HEK293 (cell line): ENCODE results near the gene UCK1.
A peak's percentile ranks its signal among the peaks of the same experiment; 100 is the strongest.

Experiments
- CTCF ChIA-PET: fragments of 350-600 bp; formaldehyde crosslinking; extraction: SDS; loops from one replicate; lab custom pipeline; 2021; ENCODE audit warnings: antibody characterized with exemption; lab: Yijun Ruan, JAX
- POLR2A ChIA-PET: fragments of 300-600 bp; formaldehyde crosslinking; extraction: SDS; loops from one replicate; lab custom pipeline; 2020; ENCODE audit warnings: antibody characterized with exemption, inconsistent platforms; lab: Yijun Ruan, JAX
- H3K27ac ChIP-seq: fragments of 200-500 bp; sonication (Bioruptor generic); 2 replicates; pipeline ENCODE4 v1.5.1; 2014; ENCODE audit warnings: low read depth, low read length, control low read depth, inconsistent platforms; ENCODE audit errors: extremely low read depth
- H3K36me3 ChIP-seq, 2 experiments: fragments of 200-500 bp in 1 of 2; sonication (Bioruptor generic) in 1 of 2; 1 replicate in 1 of 2; 2 replicates in 1 of 2; pipeline ENCODE4 v1.5.1; 2014 to 2017; ENCODE audit warnings: inconsistent platforms in 2 of 2, low read length in 2 of 2; ENCODE audit not compliant: control insufficient read depth in 2 of 2, insufficient read depth in 1 of 2
- H3K4me1 ChIP-seq: fragments of 200-500 bp; sonication (Bioruptor generic); 2 replicates; pipeline ENCODE4 v1.5.1; 2014; ENCODE audit warnings: mild to moderate bottlenecking, low read length, inconsistent platforms; ENCODE audit not compliant: control insufficient read depth, insufficient read depth
- H3K4me3 ChIP-seq: 2 replicates; pipeline ENCODE4 v1.5.1; 2011; ENCODE audit warnings: low read depth, mild to moderate bottlenecking, control low read depth, low read length, moderate library complexity
- H3K9me3 ChIP-seq: fragments of 200-500 bp; sonication (Bioruptor generic); 2 replicates; pipeline ENCODE4 v1.5.1; 2014; ENCODE audit warnings: low read depth, low read length, inconsistent platforms; ENCODE audit not compliant: control insufficient read depth, insufficient read depth
- HOXC10 ChIP-seq: sonication (generic); formaldehyde crosslinking; IDR thresholded peaks from 2 replicates; pipeline ENCODE4 v1.8.1; 2023; ENCODE audit warnings: mild to moderate bottlenecking, missing genetic modification reagents
- KLF8 ChIP-seq: fragments of 450-650 bp; formaldehyde crosslinking; IDR thresholded peaks from 2 replicates; pipeline ENCODE4 v1.5.1; 2016; ENCODE audit warnings: missing biosample characterization, missing genetic modification characterization
- MEIS1 ChIP-seq: sonication (generic); formaldehyde crosslinking; IDR thresholded peaks from 2 replicates; pipeline ENCODE4 v1.8.1; 2022; ENCODE audit warnings: missing genetic modification reagents, mild to moderate bottlenecking, borderline replicate concordance
- PATZ1 ChIP-seq: fragments of 450-650 bp; formaldehyde crosslinking; IDR thresholded peaks from 2 replicates; pipeline ENCODE4 v1.5.1; 2016; ENCODE audit warnings: missing biosample characterization, missing genetic modification characterization
- REPIN1 ChIP-seq: fragments of 450-650 bp; formaldehyde crosslinking; IDR thresholded peaks from 2 replicates; pipeline ENCODE4 v1.5.1; 2017; ENCODE audit warnings: missing biosample characterization, missing genetic modification characterization, low read depth
- SP7 ChIP-seq: fragments of 450-650 bp; formaldehyde crosslinking; IDR thresholded peaks from 2 replicates; pipeline ENCODE4 v1.5.1; 2016; ENCODE audit warnings: missing biosample characterization, missing genetic modification characterization
- ZBTB20 ChIP-seq: fragments of 450-650 bp; formaldehyde crosslinking; IDR thresholded peaks from 2 replicates; pipeline ENCODE4 v1.5.1; 2016; ENCODE audit warnings: missing biosample characterization, missing genetic modification characterization
- ZFHX2 ChIP-seq: fragments of 450-650 bp; formaldehyde crosslinking; conservative IDR thresholded peaks from 2 replicates; pipeline ENCODE4 v1.5.1; 2016; ENCODE audit warnings: missing biosample characterization, missing genetic modification characterization
- ZIC2 ChIP-seq: fragments of 450-650 bp; formaldehyde crosslinking; IDR thresholded peaks from 2 replicates; pipeline ENCODE4 v1.5.1; 2016; ENCODE audit warnings: missing biosample characterization, missing genetic modification characterization
- ZNF112 ChIP-seq: fragments of 450-650 bp; formaldehyde crosslinking; IDR thresholded peaks from 2 replicates; pipeline ENCODE4 v1.5.0; 2017; ENCODE audit warnings: missing biosample characterization, missing genetic modification characterization
- ZNF121 ChIP-seq: fragments of 450-650 bp; formaldehyde crosslinking; IDR thresholded peaks from 2 replicates; pipeline ENCODE4 v1.5.1; 2016; ENCODE audit warnings: missing biosample characterization, missing genetic modification characterization
- ZNF157 ChIP-seq: fragments of 450-650 bp; formaldehyde crosslinking; IDR thresholded peaks from 2 replicates; pipeline ENCODE4 v1.5.1; 2016; ENCODE audit warnings: missing biosample characterization, missing genetic modification characterization
- ZNF335 ChIP-seq: fragments of 450-650 bp; formaldehyde crosslinking; conservative IDR thresholded peaks from 2 replicates; pipeline ENCODE4 v1.5.1; 2016; ENCODE audit warnings: missing biosample characterization, missing genetic modification characterization
- ZNF391 ChIP-seq: fragments of 450-650 bp; formaldehyde crosslinking; IDR thresholded peaks from 2 replicates; pipeline ENCODE4 v1.5.1; 2016; ENCODE audit warnings: low read depth, missing biosample characterization, missing genetic modification characterization, borderline replicate concordance
- ZNF423 ChIP-seq: fragments of 450-650 bp; formaldehyde crosslinking; IDR thresholded peaks from 2 replicates; pipeline ENCODE4 v1.5.1; 2016; ENCODE audit warnings: missing biosample characterization, missing genetic modification characterization
- ZNF518A ChIP-seq: fragments of 450-650 bp; formaldehyde crosslinking; conservative IDR thresholded peaks from 2 replicates; pipeline ENCODE4 v1.5.1; 2016; ENCODE audit warnings: low read depth, missing biosample characterization, missing genetic modification characterization
- ZNF560 ChIP-seq: fragments of 450-650 bp; formaldehyde crosslinking; IDR thresholded peaks from 2 replicates; pipeline ENCODE4 v1.5.1; 2017; ENCODE audit warnings: missing biosample characterization, missing genetic modification characterization, borderline replicate concordance
- ZNF561 ChIP-seq: fragments of 450-650 bp; IDR thresholded peaks from 2 replicates; pipeline ENCODE4 v1.5.1; 2018; ENCODE audit warnings: missing biosample characterization, missing genetic modification characterization, borderline replicate concordance
- ZNF600 ChIP-seq: fragments of 450-650 bp; formaldehyde crosslinking; IDR thresholded peaks from 2 replicates; pipeline ENCODE4 v1.5.1; 2016; ENCODE audit warnings: missing biosample characterization, missing genetic modification characterization
- ZNF692 ChIP-seq: fragments of 450-650 bp; formaldehyde crosslinking; IDR thresholded peaks from 2 replicates; pipeline ENCODE4 v1.5.1; 2016; ENCODE audit warnings: missing biosample characterization, missing genetic modification characterization
- ZNF76 ChIP-seq: fragments of 450-650 bp; formaldehyde crosslinking; IDR thresholded peaks from 2 replicates; pipeline ENCODE4; 2016; ENCODE audit warnings: low read depth, missing biosample characterization, missing genetic modification characterization, borderline replicate concordance
- ZNF768 ChIP-seq: fragments of 450-650 bp; formaldehyde crosslinking; IDR thresholded peaks from 2 replicates; pipeline ENCODE4 v1.5.1; 2018; ENCODE audit warnings: missing biosample characterization, mild to moderate bottlenecking, missing genetic modification characterization
- ZXDB ChIP-seq: fragments of 450-650 bp; formaldehyde crosslinking; IDR thresholded peaks from 2 replicates; pipeline ENCODE4 v1.5.1; 2016; ENCODE audit warnings: missing biosample characterization, missing genetic modification characterization
- TF ChIP-seq, protein P1 (sequence below): fragments of 450-650 bp; formaldehyde crosslinking; IDR thresholded peaks from 2 replicates; pipeline ENCODE4 v1.5.1; 2017; ENCODE audit warnings: missing biosample characterization, missing genetic modification characterization

Gene UCK1

GRCh38 chr9:131530920-131531832 is at the start of gene UCK1:
TSS of gene UCK1 (minus strand) at chr9:131531263. CDS start at chr9:131531174, 89 bp downstream.
- ChIA-PET CTCF (interaction anchor here (1.3 kb wide), 1 partner anchor 209 kb away, joined by 3 read pairs; no protein-coding TSS in a partner anchor), POLR2A (interaction anchor here (0.6 to 1.3 kb wide), 2 partner anchors 12 to 15 kb away, joined by 3 to 7 read pairs; no protein-coding TSS in a partner anchor)
- H3K27ac ChIP-seq, result peak within 1 kb of the TSS; percentile 88
- no peak for TF ChIP-seq MEIS1 (CRISPR knock-in tag)
- peak; percentile 49 for TF ChIP-seq ZNF518A (tag by site-specific recombination)
- peak; percentile 93 for TF ChIP-seq ZNF76 (tag by site-specific recombination)
- no peak for TF ChIP-seq ZNF560
- peak; percentile 69 for TF ChIP-seq ZIC2
- no peak for TF ChIP-seq ZNF157 (tag by site-specific recombination)
- TF ChIP-seq ZNF423, result 0 out of 2 replicates have a peak, but pooled peaks have one; percentile 36
- TF ChIP-seq ZNF335, result peak; percentile 60
- peak; percentile 22; the same call in 1 of the 2 replicates for TF ChIP-seq ZFHX2 (tag by site-specific recombination)
- 0 out of 2 replicates have a peak, but pooled peaks have one; percentile 70 for TF ChIP-seq HOXC10
- TF ChIP-seq ZNF692 (tag by site-specific recombination), result peak; percentile 63
- peak; percentile 73; the same call in 1 of the 2 replicates for TF ChIP-seq PATZ1
- peak; percentile 49; the same call in 1 of the 2 replicates for TF ChIP-seq ZXDB (tag by site-specific recombination)
- TF ChIP-seq ZNF121 (tag by site-specific recombination), result no peak
- TF ChIP-seq ZNF112 (tag by site-specific recombination), result no peak
- peak; percentile 38; the same call in 1 of the 2 replicates for TF ChIP-seq KLF8 (tag by site-specific recombination)
- TF ChIP-seq ZNF600 (tag by site-specific recombination), result peak; percentile 61; the same call in 1 of the 2 replicates
- no peak for TF ChIP-seq ZNF768 (tag by site-specific recombination)
- peak; percentile 66; the same call in 1 of the 2 replicates for TF ChIP-seq ZNF561 (tag by site-specific recombination)
- no peak for TF ChIP-seq ZNF391 (tag by site-specific recombination)
- peak; percentile 28; the same call in 1 of the 2 replicates for TF ChIP-seq SP7 (tag by site-specific recombination)
- TF ChIP-seq, protein P1, sequence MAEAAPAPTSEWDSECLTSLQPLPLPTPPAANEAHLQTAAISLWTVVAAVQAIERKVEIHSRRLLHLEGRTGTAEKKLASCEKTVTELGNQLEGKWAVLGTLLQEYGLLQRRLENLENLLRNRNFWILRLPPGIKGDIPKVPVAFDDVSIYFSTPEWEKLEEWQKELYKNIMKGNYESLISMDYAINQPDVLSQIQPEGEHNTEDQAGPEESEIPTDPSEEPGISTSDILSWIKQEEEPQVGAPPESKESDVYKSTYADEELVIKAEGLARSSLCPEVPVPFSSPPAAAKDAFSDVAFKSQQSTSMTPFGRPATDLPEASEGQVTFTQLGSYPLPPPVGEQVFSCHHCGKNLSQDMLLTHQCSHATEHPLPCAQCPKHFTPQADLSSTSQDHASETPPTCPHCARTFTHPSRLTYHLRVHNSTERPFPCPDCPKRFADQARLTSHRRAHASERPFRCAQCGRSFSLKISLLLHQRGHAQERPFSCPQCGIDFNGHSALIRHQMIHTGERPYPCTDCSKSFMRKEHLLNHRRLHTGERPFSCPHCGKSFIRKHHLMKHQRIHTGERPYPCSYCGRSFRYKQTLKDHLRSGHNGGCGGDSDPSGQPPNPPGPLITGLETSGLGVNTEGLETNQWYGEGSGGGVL (tag by site-specific recombination), result 0 out of 2 replicates have a peak, but pooled peaks have one; percentile 19
- peak; percentile 58; the same call in 1 of the 2 replicates for TF ChIP-seq ZBTB20
- TF ChIP-seq REPIN1 (tag by site-specific recombination), result no peak

More at GRCh38 chr9:131530920-131531832, at the start of gene UCK1:
- Histone ChIP-seq H3K4me1 (0 out of 2 replicates have a peak, but pooled peaks cover 2% of the 10 kb centered on the region), H3K9me3 (no peaks in the 10 kb centered on the region), H3K4me3 (peak within 1 kb of the TSS; percentile 89), H3K36me3 (peaks cover 12 to 42% of the 10 kb centered on the region in 2 experiments; a peak in 2 of 3 replicates)
